WTC11 (cell line): Measurements from ENCODE around the gene MPPE1. TPM values are rescaled to one million over a fixed set of nuclear protein-coding genes. Genes with fewer than 3 reads are reported as not detected.

ENCODE experiments used
- CBFB ChIP-seq: sonication (generic); formaldehyde crosslinking; IDR thresholded peaks from 2 replicates; pipeline ENCODE4 v1.8.1; 2022; ENCODE audit warnings: mild to moderate bottlenecking, low read depth, missing genetic modification reagents
- CREB1 ChIP-seq: sonication (generic); formaldehyde crosslinking; IDR thresholded peaks from 2 replicates; pipeline ENCODE4 v1.8.0; 2023; ENCODE audit warnings: mild to moderate bottlenecking, missing genetic modification reagents
- CREM ChIP-seq: sonication (generic); formaldehyde crosslinking; IDR thresholded peaks from 2 replicates; pipeline ENCODE4 v1.8.1; 2022; ENCODE audit warnings: mild to moderate bottlenecking, missing genetic modification reagents, moderate library complexity
- ELF4 ChIP-seq: sonication (generic); formaldehyde crosslinking; IDR thresholded peaks from 2 replicates; pipeline ENCODE4 v1.8.1; 2022; ENCODE audit warnings: low read depth, mild to moderate bottlenecking, moderate library complexity, missing genetic modification reagents
- ESRRA ChIP-seq: sonication (generic); formaldehyde crosslinking; IDR thresholded peaks from 2 replicates; pipeline ENCODE4 v1.8.1; 2022; ENCODE audit warnings: mild to moderate bottlenecking, missing genetic modification reagents, borderline replicate concordance
- FOXP1 ChIP-seq: sonication (generic); formaldehyde crosslinking; IDR thresholded peaks from 2 replicates; pipeline ENCODE4 v1.8.0; 2022; ENCODE audit warnings: missing genetic modification reagents, mild to moderate bottlenecking, moderate library complexity, borderline replicate concordance
- HMGA2 ChIP-seq: fragments of 250-450 bp; sonication (Bioruptor Pico); IDR thresholded peaks from 2 replicates; pipeline ENCODE4 v1.4.0; 2021; ENCODE audit warnings: mild to moderate bottlenecking, moderate library complexity
- NFYB ChIP-seq: sonication (generic); formaldehyde crosslinking; conservative IDR thresholded peaks from 2 replicates; pipeline ENCODE4 v1.8.0; 2022; ENCODE audit warnings: low read depth, missing genetic modification reagents
- NR1H2 ChIP-seq: sonication (generic); formaldehyde crosslinking; IDR thresholded peaks from 2 replicates; pipeline ENCODE4 v1.9.0; 2021; ENCODE audit warnings: mild to moderate bottlenecking, moderate library complexity, missing genetic modification reagents
- PRRX2 ChIP-seq: fragments of 250-450 bp; sonication (Bioruptor Pico); IDR thresholded peaks from 2 replicates; pipeline ENCODE4 v1.8.0; 2021; ENCODE audit warnings: mild to moderate bottlenecking
- TEAD1 ChIP-seq: sonication (generic); formaldehyde crosslinking; IDR thresholded peaks from 2 replicates; pipeline ENCODE4 v1.8.0; 2022; ENCODE audit warnings: mild to moderate bottlenecking, missing genetic modification reagents
- TEAD4 ChIP-seq: sonication (generic); formaldehyde crosslinking; IDR thresholded peaks from 2 replicates; pipeline ENCODE4 v1.8.0; 2022; ENCODE audit warnings: mild to moderate bottlenecking, missing genetic modification reagents
- TP53 ChIP-seq: sonication (generic); formaldehyde crosslinking; IDR thresholded peaks from 2 replicates; pipeline ENCODE4 v1.8.1; 2023; ENCODE audit warnings: mild to moderate bottlenecking, missing genetic modification reagents
- ZNF121 ChIP-seq: sonication (generic); formaldehyde crosslinking; IDR thresholded peaks from 2 replicates; pipeline ENCODE4 v1.8.0; 2023; ENCODE audit warnings: missing genetic modification reagents
- ZNF138 ChIP-seq: sonication (generic); formaldehyde crosslinking; conservative IDR thresholded peaks from 2 replicates; pipeline ENCODE4 v1.8.1; 2022; ENCODE audit warnings: mild to moderate bottlenecking, moderate library complexity, missing genetic modification reagents
- ZNF263 ChIP-seq: sonication (generic); formaldehyde crosslinking; IDR thresholded peaks from 2 replicates; pipeline ENCODE4 v1.8.1; 2022; ENCODE audit warnings: low read depth, mild to moderate bottlenecking, moderate library complexity, missing genetic modification reagents
- ZNF317 ChIP-seq: sonication (generic); formaldehyde crosslinking; IDR thresholded peaks from 2 replicates; pipeline ENCODE4 v1.8.1; 2023; ENCODE audit warnings: low read depth, mild to moderate bottlenecking, moderate library complexity, missing genetic modification reagents, borderline replicate concordance
- ZNF512 ChIP-seq: sonication (generic); formaldehyde crosslinking; IDR thresholded peaks from 2 replicates; pipeline ENCODE4 v1.8.1; 2022; ENCODE audit warnings: missing genetic modification reagents, borderline replicate concordance
- total RNA-seq: library from RNA; stranded (reverse); gene quantifications from 3 replicates; pipeline ENCODE4 v1.2.3, GENCODE V29; 2021
- TF ChIP-seq, protein P1 (sequence below): sonication (generic); formaldehyde crosslinking; IDR thresholded peaks from 2 replicates; pipeline ENCODE4 v1.8.1; 2022; ENCODE audit warnings: mild to moderate bottlenecking, moderate library complexity, missing genetic modification reagents
- TF ChIP-seq, protein P2 (sequence below): sonication (generic); formaldehyde crosslinking; IDR thresholded peaks from 2 replicates; pipeline ENCODE4 v1.8.1; 2023; ENCODE audit warnings: mild to moderate bottlenecking, moderate library complexity, missing genetic modification reagents
- TF ChIP-seq, protein P3 (sequence below): fragments of 250-450 bp; sonication (Bioruptor Pico); IDR thresholded peaks from 2 replicates; pipeline ENCODE4 v1.9.0; 2021; ENCODE audit warnings: moderate library complexity, mild to moderate bottlenecking, inconsistent platforms, borderline replicate concordance
- TF ChIP-seq, protein P4 (sequence below): sonication (generic); formaldehyde crosslinking; IDR thresholded peaks from 2 replicates; pipeline ENCODE4 v1.8.1; 2023; ENCODE audit warnings: mild to moderate bottlenecking, missing genetic modification reagents
- TF ChIP-seq, protein P5 (sequence below): sonication (generic); formaldehyde crosslinking; IDR thresholded peaks from 2 replicates; pipeline ENCODE4 v1.8.1; 2023; ENCODE audit warnings: mild to moderate bottlenecking, missing genetic modification reagents
- TF ChIP-seq, protein P6 (sequence below): fragments of 250-450 bp; sonication (Bioruptor Pico); conservative IDR thresholded peaks from 2 replicates; pipeline ENCODE4 v1.9.0; 2021; ENCODE audit warnings: mild to moderate bottlenecking

MPPE1 gene
- total RNA-seq, 1 experiment from 2014 or later, result 29.1 TPM

- TF ChIP-seq, protein P1, sequence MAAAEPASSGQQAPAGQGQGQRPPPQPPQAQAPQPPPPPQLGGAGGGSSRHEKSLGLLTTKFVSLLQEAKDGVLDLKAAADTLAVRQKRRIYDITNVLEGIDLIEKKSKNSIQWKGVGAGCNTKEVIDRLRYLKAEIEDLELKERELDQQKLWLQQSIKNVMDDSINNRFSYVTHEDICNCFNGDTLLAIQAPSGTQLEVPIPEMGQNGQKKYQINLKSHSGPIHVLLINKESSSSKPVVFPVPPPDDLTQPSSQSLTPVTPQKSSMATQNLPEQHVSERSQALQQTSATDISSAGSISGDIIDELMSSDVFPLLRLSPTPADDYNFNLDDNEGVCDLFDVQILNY (CRISPR knock-in tag), result no peak
- TF ChIP-seq FOXP1, result peak; percentile 73
- TF ChIP-seq, protein P2, sequence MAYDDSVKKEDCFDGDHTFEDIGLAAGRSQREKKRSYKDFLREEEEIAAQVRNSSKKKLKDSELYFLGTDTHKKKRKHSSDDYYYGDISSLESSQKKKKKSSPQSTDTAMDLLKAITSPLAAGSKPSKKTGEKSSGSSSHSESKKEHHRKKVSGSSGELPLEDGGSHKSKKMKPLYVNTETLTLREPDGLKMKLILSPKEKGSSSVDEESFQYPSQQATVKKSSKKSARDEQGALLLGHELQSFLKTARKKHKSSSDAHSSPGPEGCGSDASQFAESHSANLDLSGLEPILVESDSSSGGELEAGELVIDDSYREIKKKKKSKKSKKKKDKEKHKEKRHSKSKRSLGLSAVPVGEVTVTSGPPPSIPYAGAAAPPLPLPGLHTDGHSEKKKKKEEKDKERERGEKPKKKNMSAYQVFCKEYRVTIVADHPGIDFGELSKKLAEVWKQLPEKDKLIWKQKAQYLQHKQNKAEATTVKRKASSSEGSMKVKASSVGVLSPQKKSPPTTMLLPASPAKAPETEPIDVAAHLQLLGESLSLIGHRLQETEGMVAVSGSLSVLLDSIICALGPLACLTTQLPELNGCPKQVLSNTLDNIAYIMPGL (CRISPR knock-in tag), result peak; percentile 85
- no peak for TF ChIP-seq TEAD1 (CRISPR knock-in tag)
- TF ChIP-seq, protein P3, sequence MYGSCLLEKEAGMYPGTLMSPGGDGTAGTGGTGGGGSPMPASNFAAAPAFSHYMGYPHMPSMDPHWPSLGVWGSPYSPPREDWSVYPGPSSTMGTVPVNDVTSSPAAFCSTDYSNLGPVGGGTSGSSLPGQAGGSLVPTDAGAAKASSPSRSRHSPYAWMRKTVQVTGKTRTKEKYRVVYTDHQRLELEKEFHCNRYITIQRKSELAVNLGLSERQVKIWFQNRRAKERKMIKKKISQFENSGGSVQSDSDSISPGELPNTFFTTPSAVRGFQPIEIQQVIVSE, result no peak
- TF ChIP-seq CBFB (CRISPR knock-in tag), result no peak
- TF ChIP-seq PRRX2 (CRISPR knock-in tag), result no peak
- TF ChIP-seq ZNF263, result peak; percentile 82
- no peak for TF ChIP-seq ZNF512 (CRISPR knock-in tag)
- TF ChIP-seq, protein P4, sequence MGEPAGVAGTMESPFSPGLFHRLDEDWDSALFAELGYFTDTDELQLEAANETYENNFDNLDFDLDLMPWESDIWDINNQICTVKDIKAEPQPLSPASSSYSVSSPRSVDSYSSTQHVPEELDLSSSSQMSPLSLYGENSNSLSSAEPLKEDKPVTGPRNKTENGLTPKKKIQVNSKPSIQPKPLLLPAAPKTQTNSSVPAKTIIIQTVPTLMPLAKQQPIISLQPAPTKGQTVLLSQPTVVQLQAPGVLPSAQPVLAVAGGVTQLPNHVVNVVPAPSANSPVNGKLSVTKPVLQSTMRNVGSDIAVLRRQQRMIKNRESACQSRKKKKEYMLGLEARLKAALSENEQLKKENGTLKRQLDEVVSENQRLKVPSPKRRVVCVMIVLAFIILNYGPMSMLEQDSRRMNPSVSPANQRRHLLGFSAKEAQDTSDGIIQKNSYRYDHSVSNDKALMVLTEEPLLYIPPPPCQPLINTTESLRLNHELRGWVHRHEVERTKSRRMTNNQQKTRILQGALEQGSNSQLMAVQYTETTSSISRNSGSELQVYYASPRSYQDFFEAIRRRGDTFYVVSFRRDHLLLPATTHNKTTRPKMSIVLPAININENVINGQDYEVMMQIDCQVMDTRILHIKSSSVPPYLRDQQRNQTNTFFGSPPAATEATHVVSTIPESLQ (CRISPR knock-in tag), result no peak
- no peak for TF ChIP-seq TP53 (CRISPR knock-in tag)
- TF ChIP-seq NR1H2, result no peak
- no peak for TF ChIP-seq ZNF317
- TF ChIP-seq NFYB (CRISPR knock-in tag), result no peak
- TF ChIP-seq HMGA2 (CRISPR knock-in tag), result no peak
- TF ChIP-seq, protein P5, sequence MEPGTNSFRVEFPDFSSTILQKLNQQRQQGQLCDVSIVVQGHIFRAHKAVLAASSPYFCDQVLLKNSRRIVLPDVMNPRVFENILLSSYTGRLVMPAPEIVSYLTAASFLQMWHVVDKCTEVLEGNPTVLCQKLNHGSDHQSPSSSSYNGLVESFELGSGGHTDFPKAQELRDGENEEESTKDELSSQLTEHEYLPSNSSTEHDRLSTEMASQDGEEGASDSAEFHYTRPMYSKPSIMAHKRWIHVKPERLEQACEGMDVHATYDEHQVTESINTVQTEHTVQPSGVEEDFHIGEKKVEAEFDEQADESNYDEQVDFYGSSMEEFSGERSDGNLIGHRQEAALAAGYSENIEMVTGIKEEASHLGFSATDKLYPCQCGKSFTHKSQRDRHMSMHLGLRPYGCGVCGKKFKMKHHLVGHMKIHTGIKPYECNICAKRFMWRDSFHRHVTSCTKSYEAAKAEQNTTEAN (CRISPR knock-in tag), result 0 out of 2 replicates have a peak, but pooled peaks have one; percentile 64
- TF ChIP-seq TEAD4 (CRISPR knock-in tag), result no peak
- no peak for TF ChIP-seq CREB1 (CRISPR knock-in tag)
- TF ChIP-seq ZNF121 (CRISPR knock-in tag), result no peak
- TF ChIP-seq CREM, result 0 out of 2 replicates have a peak, but pooled peaks have one; percentile 58
- TF ChIP-seq ZNF138 (CRISPR knock-in tag), result no peak
- TF ChIP-seq, protein P6, sequence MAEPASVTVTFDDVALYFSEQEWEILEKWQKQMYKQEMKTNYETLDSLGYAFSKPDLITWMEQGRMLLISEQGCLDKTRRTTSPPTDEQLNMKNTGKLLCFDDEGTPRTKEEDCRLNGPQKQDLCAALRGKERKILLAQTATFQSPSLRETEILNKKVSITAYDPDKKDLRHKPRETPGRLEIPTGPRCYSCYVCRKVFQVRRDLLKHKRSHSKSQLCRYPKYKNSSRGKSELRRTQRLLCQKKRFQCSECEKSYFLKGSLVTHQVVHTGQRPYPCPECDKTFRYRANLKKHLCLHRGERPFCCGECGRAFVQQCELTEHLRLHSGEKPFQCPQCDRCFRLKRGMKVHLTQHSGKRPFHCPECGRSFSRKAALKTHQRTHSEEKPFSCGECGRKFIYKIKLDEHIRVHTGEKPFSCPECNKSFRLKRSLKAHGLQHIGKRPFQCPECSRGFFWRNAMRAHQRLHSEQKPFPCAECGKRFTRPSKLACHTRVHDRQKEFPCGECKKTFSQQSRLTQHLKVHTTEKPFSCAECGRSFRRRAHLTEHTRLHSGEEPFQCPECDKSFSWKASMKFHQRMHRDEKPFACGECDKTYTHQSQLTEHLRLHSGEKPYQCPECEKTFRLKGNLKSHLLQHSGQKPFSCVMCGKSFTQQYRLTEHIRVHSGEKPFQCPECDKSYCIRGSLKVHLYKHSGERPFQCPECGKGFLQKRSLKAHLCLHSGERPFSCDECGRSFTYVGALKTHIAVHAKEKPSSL (CRISPR knock-in tag), result no peak
- TF ChIP-seq ELF4 (CRISPR knock-in tag), result 0 out of 2 replicates have a peak, but pooled peaks have one; percentile 9
- no peak for TF ChIP-seq ESRRA (CRISPR knock-in tag)
Measured at GRCh38 chr18:11908182-11909060, at the start of gene MPPE1 (continued).
